Prostate gland (tissue), 2 donors: ENCODE measurements around the gene GRP. TPM values are rescaled to one million over a fixed set of nuclear protein-coding genes. Genes with fewer than 3 reads are reported as not detected.

Experiments used
- DNase-seq: peaks from one replicate; pipeline ENCODE4 v3.0.0-alpha.2; 2019; ENCODE audit warnings: low spot score
- H3K27ac ChIP-seq, 2 donors: fragments of 200-600 bp; sonication (generic); 2 replicates each; pipeline ENCODE4 v1.5.1; 2017 to 2019
- H3K27me3 ChIP-seq: fragments of 200-600 bp; sonication (generic); replicated peaks from 2 replicates; pipeline ENCODE4 v1.5.1; 2019; ENCODE audit not compliant: insufficient read depth
- H3K36me3 ChIP-seq, 2 donors: fragments of 200-600 bp; sonication (generic); 1 replicate in 1 of 2; 2 replicates in 1 of 2; pipeline versions ENCODE4 v1.5.1 to v1.8.1; 2017 to 2019
- H3K4me1 ChIP-seq: fragments of 200-600 bp; sonication (generic); replicated peaks from 2 replicates; pipeline ENCODE4 v1.5.1; 2019
- H3K4me3 ChIP-seq, 2 donors: fragments of 200-600 bp; sonication (generic); 2 replicates each; pipeline ENCODE4 v1.5.1; 2017 to 2019
- H3K9me3 ChIP-seq: fragments of 200-600 bp; sonication (generic); 2 replicates; pipeline ENCODE4 v1.5.1; 2017
- POLR2A ChIP-seq: fragments of 450-650 bp; IDR thresholded peaks from one replicate; pipeline ENCODE4 v1.6.1; 2016; ENCODE audit warnings: antibody characterized with exemption, mild to moderate bottlenecking
- POLR2AphosphoS5 ChIP-seq: sonication (generic); formaldehyde crosslinking; IDR thresholded peaks from one replicate; pipeline ENCODE4 v1.6.1; 2017; ENCODE audit warnings: antibody characterized with exemption
- WGBS: methylation state at CpG from one replicate; pipeline ENCODE4 v1.1.5; 2018; 5-methylcytosine and 5-hydroxymethylcytosine counted together
- intact Hi-C: fragments of 100-400 bp; cut with DNase I; formaldehyde crosslinking; loops from one replicate; pipeline ENCODE4 v1.14.2; 2022
- total RNA-seq, 2 donors: library from RNA; depleted of rRNA; stranded (reverse); fragments of >200 nt; gene quantifications; one replicate each; pipeline ENCODE4 v1.1.0, GENCODE V29; 2016
- TF ChIP-seq, protein P1 (sequence below), 4 experiments: fragments of 200-600 bp in 2 of 4; fragments of 450-650 bp in 2 of 4; sonication (generic) in 2 of 4; IDR thresholded peaks; 1 replicate in 3 of 4; 2 replicates in 1 of 4; pipeline ENCODE4 v1.5.1; 2016 to 2019; ENCODE audit warnings: antibody characterized with exemption in 4 of 4, mild to moderate bottlenecking in 2 of 4, moderate library complexity in 2 of 4

Gene GRP
- total RNA-seq, 2 donors from 2014 or later, result 1.4 TPM; not detected in 1

DNA sequence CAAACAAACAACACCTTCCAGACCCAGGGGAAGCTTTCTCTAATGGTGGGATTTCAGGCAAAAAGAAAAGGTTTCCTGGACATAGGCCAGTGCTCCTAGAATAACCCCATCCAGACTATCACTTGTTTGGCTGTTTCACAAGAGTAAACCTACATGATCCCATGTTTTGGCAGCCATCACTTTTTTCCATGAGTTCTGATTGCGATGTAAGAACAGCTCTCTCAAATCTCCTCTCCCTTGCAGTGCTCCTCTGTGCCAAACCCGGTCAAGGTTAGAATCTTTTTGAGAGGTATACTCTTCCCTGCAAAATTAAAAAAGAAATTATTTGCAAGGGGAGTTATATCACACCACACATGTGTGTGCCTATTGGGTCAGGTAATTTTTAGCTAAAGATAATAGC is 11.9 kb downstream of the GRP start:
- TF ChIP-seq POLR2AphosphoS5 (no peak), POLR2A (no peak)
- TF ChIP-seq, protein P1, sequence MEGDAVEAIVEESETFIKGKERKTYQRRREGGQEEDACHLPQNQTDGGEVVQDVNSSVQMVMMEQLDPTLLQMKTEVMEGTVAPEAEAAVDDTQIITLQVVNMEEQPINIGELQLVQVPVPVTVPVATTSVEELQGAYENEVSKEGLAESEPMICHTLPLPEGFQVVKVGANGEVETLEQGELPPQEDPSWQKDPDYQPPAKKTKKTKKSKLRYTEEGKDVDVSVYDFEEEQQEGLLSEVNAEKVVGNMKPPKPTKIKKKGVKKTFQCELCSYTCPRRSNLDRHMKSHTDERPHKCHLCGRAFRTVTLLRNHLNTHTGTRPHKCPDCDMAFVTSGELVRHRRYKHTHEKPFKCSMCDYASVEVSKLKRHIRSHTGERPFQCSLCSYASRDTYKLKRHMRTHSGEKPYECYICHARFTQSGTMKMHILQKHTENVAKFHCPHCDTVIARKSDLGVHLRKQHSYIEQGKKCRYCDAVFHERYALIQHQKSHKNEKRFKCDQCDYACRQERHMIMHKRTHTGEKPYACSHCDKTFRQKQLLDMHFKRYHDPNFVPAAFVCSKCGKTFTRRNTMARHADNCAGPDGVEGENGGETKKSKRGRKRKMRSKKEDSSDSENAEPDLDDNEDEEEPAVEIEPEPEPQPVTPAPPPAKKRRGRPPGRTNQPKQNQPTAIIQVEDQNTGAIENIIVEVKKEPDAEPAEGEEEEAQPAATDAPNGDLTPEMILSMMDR (IDR thresholded peaks at IDR 0.05), result no peak
- no peak for DNase-seq
- 91% methylated on average over 2 of the region's 2 CpGs for WGBS
- Histone ChIP-seq H3K36me3 (no peaks in the 10 kb centered on the region), H3K9me3 (no peaks in the 10 kb centered on the region), H3K4me1 (no peaks in the 10 kb centered on the region), H3K4me3 (no peak overlapping the region), H3K27me3 (no peaks in the 10 kb centered on the region), H3K27ac (no peak overlapping the region)
- intact Hi-C loops, result no loop called here

DNA sequence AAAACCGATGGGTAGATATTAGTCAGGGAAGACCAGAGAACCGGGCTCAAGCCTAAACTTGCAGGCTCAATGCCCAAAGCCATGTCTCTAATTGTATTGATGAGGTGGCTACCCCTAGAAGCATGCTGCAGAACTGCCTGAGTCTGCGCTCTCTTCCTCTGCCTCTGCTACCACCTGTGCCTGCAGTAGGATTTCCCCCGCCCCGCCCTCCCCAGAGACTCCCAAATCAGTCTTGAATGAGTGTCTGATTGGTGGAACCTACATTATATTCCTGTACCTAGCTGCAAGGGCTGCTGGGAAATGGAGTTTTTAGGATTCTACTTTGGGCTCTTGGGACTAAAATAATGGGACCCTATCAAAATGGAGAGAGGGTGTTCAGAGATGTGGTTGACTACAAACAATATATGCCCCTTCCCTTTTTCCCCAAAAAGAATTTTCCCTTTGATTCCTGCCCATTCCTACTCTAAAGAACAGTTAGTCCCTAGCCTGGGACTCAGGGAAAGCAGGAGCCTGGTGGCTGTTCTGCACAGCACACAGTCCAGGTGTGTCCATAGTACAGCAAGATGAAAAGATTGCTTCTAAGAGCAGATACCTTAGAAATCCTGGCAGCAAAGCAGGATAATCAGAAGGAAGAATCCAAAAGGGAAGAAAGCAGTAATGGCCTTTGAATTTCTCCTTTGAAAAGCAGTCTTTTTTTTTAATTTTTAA is 12.5 kb downstream of the GRP start:
- WGBS, result 69% methylated on average over 5 of the region's 5 CpGs
- TF ChIP-seq POLR2A (no peak), POLR2AphosphoS5 (no peak)
- TF ChIP-seq, protein P1 (IDR thresholded peaks at IDR 0.05), result no peak
- no peak overlapping the region for H3K4me3 ChIP-seq

DNA sequence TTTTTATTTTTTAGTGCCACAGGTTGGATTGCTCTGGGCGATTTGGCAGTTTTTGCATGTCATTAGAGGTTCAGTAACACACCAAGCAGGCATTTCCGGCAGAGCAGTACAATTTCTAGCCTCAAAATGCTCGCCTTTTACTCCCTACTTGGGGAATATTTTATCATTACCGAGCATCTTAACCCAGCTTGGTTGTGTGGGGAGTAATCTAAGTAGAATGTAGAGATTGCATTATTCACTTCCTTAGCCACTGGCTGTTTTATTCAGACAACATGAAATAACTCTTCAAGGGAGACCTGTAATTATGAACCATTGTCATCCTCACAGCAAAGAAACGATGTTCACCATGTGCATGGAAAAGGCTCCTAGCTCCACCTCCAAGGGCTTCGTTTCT is 13.1 kb downstream of the GRP start:
- Histone ChIP-seq H3K36me3 (no peaks in the 10 kb centered on the region), H3K27ac (no peak overlapping the region), H3K27me3 (no peaks in the 10 kb centered on the region), H3K4me1 (no peaks in the 10 kb centered on the region), H3K9me3 (no peaks in the 10 kb centered on the region), H3K4me3 (no peak overlapping the region)
- DNase-seq, result no peak
- TF ChIP-seq POLR2AphosphoS5 (no peak), POLR2A (no peak)
- TF ChIP-seq, protein P1 (IDR thresholded peaks at IDR 0.05), result no peak
- intact Hi-C loops, result no loop called here
- WGBS, result 79% methylated on average over 6 of the region's 6 CpGs

More for the DNA sequence above, 12.5 kb downstream of the GRP start:
- Histone ChIP-seq H3K36me3 (no peaks in the 10 kb centered on the region), H3K4me1 (no peaks in the 10 kb centered on the region), H3K27ac (no peak overlapping the region), H3K9me3 (no peaks in the 10 kb centered on the region), H3K27me3 (no peaks in the 10 kb centered on the region)
- no peak for DNase-seq
- intact Hi-C loops, result no loop called here

DNA sequence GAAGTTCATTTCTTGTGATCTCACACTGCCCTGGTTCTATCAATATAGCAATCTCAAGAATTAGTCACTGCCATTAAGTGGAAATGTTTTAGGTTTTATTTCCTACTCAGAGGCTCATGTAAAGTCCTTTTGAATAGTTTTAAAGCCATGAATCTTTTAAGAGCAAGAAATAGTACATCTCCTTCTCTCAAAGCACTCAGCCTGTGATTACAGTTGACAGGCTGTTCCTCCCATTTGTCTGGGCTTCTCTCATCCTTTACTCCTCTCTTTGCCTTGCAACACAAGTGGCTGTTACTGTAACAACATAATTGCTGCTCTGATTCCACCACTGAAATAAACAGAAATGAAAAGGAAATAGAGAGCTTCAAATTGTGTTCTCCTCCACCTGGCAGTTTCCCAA is 18.4 kb downstream of the GRP start:
- no peak overlapping the region for H3K27ac ChIP-seq
- no peaks in the 10 kb centered on the region for H3K27me3 ChIP-seq
- intact Hi-C loops, result no loop called here
- TF ChIP-seq POLR2AphosphoS5 (no peak), POLR2A (no peak)
- TF ChIP-seq, protein P1 (IDR thresholded peaks at IDR 0.05), result no peak
- no peaks in the 10 kb centered on the region for H3K9me3 ChIP-seq
- H3K4me3 ChIP-seq, result no peak overlapping the region
- H3K4me1 ChIP-seq, result no peaks in the 10 kb centered on the region
- no peak for DNase-seq
- no peaks in the 10 kb centered on the region for H3K36me3 ChIP-seq

DNA sequence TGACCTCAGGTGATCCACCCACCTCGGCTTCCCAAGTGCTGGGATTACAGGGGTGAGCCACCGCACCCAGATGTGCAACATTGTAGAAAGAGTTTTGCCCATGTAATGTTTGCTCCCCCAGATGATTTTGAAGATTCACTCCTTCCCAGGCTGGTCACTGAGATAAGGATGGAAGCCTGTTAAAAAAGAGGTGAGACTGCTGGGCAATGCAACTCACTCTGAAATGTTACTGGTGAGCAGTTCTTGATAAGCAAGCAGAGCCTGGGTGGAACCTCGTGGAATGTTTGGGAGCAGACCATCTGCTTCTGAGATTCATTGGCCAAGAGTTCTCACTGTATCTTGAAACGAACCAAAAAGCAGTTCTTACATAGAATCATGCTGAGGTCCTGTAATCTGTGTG is 19.7 kb downstream of the GRP start:
- no peak for DNase-seq
- intact Hi-C loops, result no loop called here
- H3K27me3 ChIP-seq, result no peaks in the 10 kb centered on the region
- no peak overlapping the region for H3K27ac ChIP-seq
- TF ChIP-seq POLR2A, result no peak
- no peak for TF ChIP-seq POLR2AphosphoS5
- TF ChIP-seq, protein P1 (IDR thresholded peaks at IDR 0.05), result no peak
- H3K4me3 ChIP-seq, result no peak overlapping the region
- H3K4me1 ChIP-seq, result no peaks in the 10 kb centered on the region
- no peaks in the 10 kb centered on the region for H3K36me3 ChIP-seq
- WGBS, result 78% methylated on average over 4 of the region's 4 CpGs
- H3K9me3 ChIP-seq, result no peaks in the 10 kb centered on the region
